Measurements from ENCODE around the gene VPS33B. TPM values are rescaled to one million over a fixed set of nuclear protein-coding genes. Genes with fewer than 3 reads are reported as not detected.
"Not testable (repeated sequence)": the region's sequence is repeated elsewhere in the genome, so short reads cannot be mapped to it uniquely, and the experiment has no call there.

VPS33B gene
- total RNA-seq, 2 experiments from 2014 or later, result 22.8 to 26.2 TPM

GRCh38 chr15:91049378-91050127 lies 27.2 kb upstream of the VPS33B start:
- Mint-ChIP-seq H3K27me3 (peaks cover 24% of the 10 kb centered on the region), H3K4me1 (peaks cover 22% of the 10 kb centered on the region), H3K27ac (no peak overlapping the region), H3K9me3 (peaks cover 3% of the 10 kb centered on the region), H3K36me3 (no peaks in the 10 kb centered on the region), H3K4me3 (no peak overlapping the region)
- peak; percentile 91 for ATAC-seq (ENCODE audit: low read depth)
- no peak for DNase-seq
- POLR2A ChIA-PET, result interaction anchor here (0.8 to 2.2 kb wide), 5 partner anchors 27 to 147 kb away, joined by 3 to 8 read pairs (median 6); partner anchors contain the start of genes HDDC3, MAN2A2, RCCD1 and UNC45A

GRCh38 chr15:91047545-91048199 lies 25.3 kb upstream of the VPS33B start:
- H3K9me3 Mint-ChIP-seq, result peaks cover 3% of the 10 kb centered on the region
- peaks cover 17% of the 10 kb centered on the region for H3K27me3 Mint-ChIP-seq
- peak overlapping the region; percentile 21 for H3K27ac Mint-ChIP-seq
- POLR2A ChIA-PET, result no interaction called here
- H3K4me1 Mint-ChIP-seq, result peaks cover 22% of the 10 kb centered on the region
- DNase-seq, result no peak
- no peak for ATAC-seq (ENCODE audit: low read depth)
- H3K36me3 Mint-ChIP-seq, result no peaks in the 10 kb centered on the region
- H3K4me3 Mint-ChIP-seq, result peak overlapping the region; percentile 56

- not testable (repeated sequence) for ATAC-seq (ENCODE audit: low read depth); H3K27ac Mint-ChIP-seq
Observed at GRCh38 chr15:91046056-91046455, 23.7 kb upstream of the VPS33B start.

GRCh38 chr15:91045065-91045464 lies 22.7 kb upstream of the VPS33B start:
- Mint-ChIP-seq H3K27ac (no peak overlapping the region), H3K4me1 (peaks cover 22% of the 10 kb centered on the region), H3K4me3 (no peak overlapping the region), H3K9me3 (peaks cover 3% of the 10 kb centered on the region), H3K27me3 (peaks cover 11% of the 10 kb centered on the region), H3K36me3 (no peaks in the 10 kb centered on the region)
- POLR2A ChIA-PET, result no interaction called here
- DNase-seq (no peak), ATAC-seq (ENCODE audit: low read depth) (no peak)

More at GRCh38 chr15:91046056-91046455, 23.7 kb upstream of the VPS33B start:
- H3K9me3 Mint-ChIP-seq, DNase-seq, POLR2A ChIA-PET, H3K36me3 Mint-ChIP-seq, H3K4me3 Mint-ChIP-seq: not testable (repeated sequence)
- Mint-ChIP-seq H3K27me3 (peaks cover 11% of the 10 kb centered on the region), H3K4me1 (peaks cover 22% of the 10 kb centered on the region)

GRCh38 chr15:91043202-91043874 lies 20.9 kb upstream of the VPS33B start:
- Mint-ChIP-seq H3K4me3 (no peak overlapping the region), H3K4me1 (peaks cover 12% of the 10 kb centered on the region), H3K9me3 (peaks cover 3% of the 10 kb centered on the region), H3K27me3 (no peaks in the 10 kb centered on the region), H3K27ac (no peak overlapping the region), H3K36me3 (no peaks in the 10 kb centered on the region)
- no peak for DNase-seq
- POLR2A ChIA-PET, result no interaction called here
- no peak for ATAC-seq (ENCODE audit: low read depth)

- Mint-ChIP-seq H3K36me3 (no peaks in the 10 kb centered on the region), H3K4me3 (no peak overlapping the region), H3K27me3 (peaks cover 8% of the 10 kb centered on the region), H3K9me3 (no peaks in the 10 kb centered on the region), H3K27ac (no peak overlapping the region), H3K4me1 (peaks cover 2% of the 10 kb centered on the region)
- ATAC-seq (ENCODE audit: low read depth) (no peak), DNase-seq (no peak)
- POLR2A ChIA-PET, result no interaction called here
Observed at GRCh38 chr15:91040856-91041255, 18.5 kb upstream of the VPS33B start.

- H3K4me1 Mint-ChIP-seq, result no peaks in the 10 kb centered on the region
- no peak overlapping the region for H3K27ac Mint-ChIP-seq
- POLR2A ChIA-PET, result no interaction called here
- H3K36me3 Mint-ChIP-seq, result no peaks in the 10 kb centered on the region
- H3K4me3 Mint-ChIP-seq, result no peak overlapping the region
- no peaks in the 10 kb centered on the region for H3K9me3 Mint-ChIP-seq
- ATAC-seq (ENCODE audit: low read depth) (no peak), DNase-seq (no peak)
- peaks cover 10% of the 10 kb centered on the region for H3K27me3 Mint-ChIP-seq
Observed at GRCh38 chr15:91039996-91040395, 17.6 kb upstream of the VPS33B start.

GRCh38 chr15:91032919-91033803 lies 10.8 kb upstream of the VPS33B start:
- peaks cover 10% of the 10 kb centered on the region for H3K27me3 Mint-ChIP-seq
- H3K4me3 Mint-ChIP-seq, result no peak overlapping the region
- POLR2A ChIA-PET, result interaction anchor here (0.9 to 1.2 kb wide), 3 partner anchors 77 to 104 kb away, joined by 3 to 4 read pairs (median 3); partner anchors contain the start of gene RCCD1
- peaks cover 11% of the 10 kb centered on the region for H3K4me1 Mint-ChIP-seq
- no peak overlapping the region for H3K27ac Mint-ChIP-seq
- no peaks in the 10 kb centered on the region for H3K36me3 Mint-ChIP-seq
- no peaks in the 10 kb centered on the region for H3K9me3 Mint-ChIP-seq
- peak; percentile 75 for DNase-seq
- ATAC-seq (ENCODE audit: low read depth), result peak; percentile 83

GRCh38 chr15:91031796-91032195 lies 9.4 kb upstream of the VPS33B start:
- Mint-ChIP-seq H3K9me3 (no peaks in the 10 kb centered on the region), H3K27me3 (peaks cover 10% of the 10 kb centered on the region), H3K36me3 (no peaks in the 10 kb centered on the region), H3K4me3 (no peak overlapping the region), H3K27ac (no peak overlapping the region), H3K4me1 (peaks cover 11% of the 10 kb centered on the region)
- no peak for ATAC-seq (ENCODE audit: low read depth)
- POLR2A ChIA-PET, result no interaction called here
- DNase-seq, result no peak

- Mint-ChIP-seq H3K27me3 (no peaks in the 10 kb centered on the region), H3K4me3 (no peak overlapping the region), H3K4me1 (peaks cover 9% of the 10 kb centered on the region), H3K9me3 (no peaks in the 10 kb centered on the region), H3K27ac (no peak overlapping the region), H3K36me3 (no peaks in the 10 kb centered on the region)
- POLR2A ChIA-PET, result no interaction called here
- DNase-seq (no peak), ATAC-seq (ENCODE audit: low read depth) (no peak)
Observed at GRCh38 chr15:91027677-91028076, 5.3 kb upstream of the VPS33B start.

- Mint-ChIP-seq H3K9me3 (no peaks in the 10 kb centered on the region), H3K4me1 (peaks cover 17% of the 10 kb centered on the region), H3K27me3 (no peaks in the 10 kb centered on the region), H3K4me3 (no peak overlapping the region), H3K27ac (no peak overlapping the region), H3K36me3 (no peaks in the 10 kb centered on the region)
- ATAC-seq (ENCODE audit: low read depth) (no peak), DNase-seq (no peak)
- POLR2A ChIA-PET, result no interaction called here
Observed at GRCh38 chr15:91023720-91024119, 1.3 kb upstream of the VPS33B start.

GRCh38 chr15:91022832-91023129 lies 387 bp upstream of the VPS33B start:
- Mint-ChIP-seq H3K4me1 (peaks cover 24% of the 10 kb centered on the region), H3K36me3 (no peaks in the 10 kb centered on the region), H3K4me3 (peak overlapping the region; percentile 97), H3K27me3 (no peaks in the 10 kb centered on the region), H3K27ac (peak overlapping the region; percentile 4), H3K9me3 (no peaks in the 10 kb centered on the region)
- ATAC-seq (ENCODE audit: low read depth) (no peak), DNase-seq (no peak)
- POLR2A ChIA-PET, result interaction anchor here (0.5 to 1.8 kb wide), 8 partner anchors 11 to 1024 kb away, joined by 3 to 7 read pairs (median 3); partner anchors contain the start of genes PRC1 and UNC45A

All from activated naive CD8-positive, alpha-beta T cell treated with anti-CD3 and anti-CD28 coated beads, Interleukin-2, amount 10 ng/mL, durations not matched to agents 7 days and 5 days (primary cell).